GM18508 (cell line): ENCODE results near the gene RSAD1.

Experiments used
- ATAC-seq: cut with Tn5 transposase; IDR thresholded peaks from one replicate; pipeline ENCODE4 v1.9.1; 2021; ENCODE audit warnings: moderate number of reproducible peaks; ENCODE audit not compliant: insufficient read depth, unreplicated experiment

RSAD1 gene

GRCh38 chr17:50517011-50517410 is 38.4 kb downstream of the RSAD1 start:
- ATAC-seq, result no peak

GRCh38 chr17:50517504-50518383 is 39.1 kb downstream of the RSAD1 start:
- ATAC-seq, result no peak

DNA sequence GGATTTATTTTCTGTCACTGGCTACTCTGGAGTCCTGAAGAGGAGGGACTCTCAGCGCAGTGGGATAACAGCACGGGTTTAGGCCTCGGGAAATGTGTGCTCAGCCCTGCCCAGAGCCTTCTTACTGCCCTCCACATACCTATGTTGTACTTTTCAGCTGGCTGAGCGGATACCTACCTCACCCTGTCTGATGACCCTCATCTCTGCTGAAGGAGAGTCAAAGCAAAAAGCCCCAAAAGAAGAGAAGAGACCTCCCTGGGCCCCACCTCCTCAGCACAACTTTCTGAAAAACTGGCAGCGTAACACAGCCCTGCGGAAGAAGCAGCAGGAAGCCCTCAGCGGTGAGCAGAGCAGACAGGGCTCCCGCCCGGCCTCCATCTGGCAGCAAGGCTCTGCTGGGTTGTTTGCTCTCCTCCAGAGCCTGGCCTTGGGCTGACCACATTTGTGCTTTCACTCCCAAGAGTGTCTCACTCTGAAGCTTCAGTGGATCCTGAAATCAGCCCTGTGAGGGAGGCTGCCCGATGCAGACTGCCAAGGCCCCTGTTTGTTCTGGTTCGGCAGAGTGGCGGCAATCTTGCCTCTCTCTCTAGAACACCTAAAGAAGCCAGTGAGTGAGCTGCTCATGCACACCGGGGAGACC is 39.8 kb downstream of the RSAD1 start:
- ATAC-seq, result no peak

GRCh38 chr17:50519141-50519834 is 40.6 kb downstream of the RSAD1 start:
- ATAC-seq, result no peak

DNA sequence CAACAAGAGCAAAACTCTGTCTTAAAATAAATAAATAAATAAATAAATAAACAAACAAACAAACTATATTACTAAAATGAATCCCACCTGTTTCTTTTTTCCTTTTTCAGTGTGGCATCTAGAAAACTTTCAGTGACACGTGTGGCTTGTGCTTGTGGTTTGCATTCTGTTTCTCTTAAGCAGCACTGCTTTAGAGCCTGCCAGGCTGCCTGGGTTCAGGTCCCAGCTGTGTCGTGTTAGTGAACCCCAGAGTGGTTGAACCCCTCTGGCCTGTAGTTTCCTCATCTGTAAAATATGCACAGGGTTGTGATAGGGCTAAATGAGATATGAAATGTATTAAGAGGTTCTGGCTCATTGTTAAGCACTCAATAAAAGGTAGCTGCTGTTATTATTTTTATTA is 41.8 kb downstream of the RSAD1 start:
- no peak for ATAC-seq

GRCh38 chr17:50521514-50521913 is 42.9 kb downstream of the RSAD1 start:
- no peak for ATAC-seq

DNA sequence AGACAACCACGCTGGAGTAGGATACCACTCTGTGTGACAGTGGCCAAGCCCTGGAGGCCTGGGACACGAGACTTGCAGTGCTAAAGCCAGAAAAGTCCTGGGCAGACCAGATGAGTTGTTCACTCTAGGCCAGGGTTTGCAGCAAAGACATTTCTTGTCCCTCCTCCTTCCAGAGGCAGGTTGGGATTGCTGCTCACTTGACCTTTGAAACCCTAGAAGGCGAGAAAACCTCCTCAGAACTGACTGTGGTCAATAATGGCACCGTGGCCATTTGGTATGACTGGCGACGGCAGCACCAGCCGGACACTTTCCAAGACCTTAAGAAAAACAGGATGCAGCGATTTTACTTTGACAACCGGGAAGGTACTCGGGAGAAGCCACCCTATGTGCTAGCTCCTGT is 44.1 kb downstream of the RSAD1 start:
- no peak for ATAC-seq

GRCh38 chr17:50523208-50523607 is 44.5 kb downstream of the RSAD1 start:
- ATAC-seq, result no peak

DNA sequence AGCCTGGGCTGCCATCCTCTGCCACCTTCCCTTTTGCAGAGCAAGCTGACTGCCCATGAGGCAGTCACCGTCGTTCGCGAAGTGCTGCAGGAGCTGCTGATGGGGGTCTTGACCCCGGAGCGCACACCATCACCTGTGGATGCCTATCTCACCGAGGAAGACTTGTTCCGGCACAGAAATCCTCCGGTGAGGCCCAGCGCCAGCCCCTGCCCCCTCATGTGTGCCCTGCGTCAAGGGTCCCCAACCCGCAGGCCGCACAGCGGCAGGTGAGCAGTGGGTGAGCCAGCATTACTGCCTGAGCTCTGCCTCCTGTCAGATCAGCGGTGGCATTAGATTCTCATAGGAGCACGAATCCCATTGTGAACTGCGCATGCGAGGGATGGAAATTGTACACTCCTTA is 46.2 kb downstream of the RSAD1 start:
- no peak for ATAC-seq

- no peak for ATAC-seq
Measured at GRCh38 chr17:50527155-50527762, 48.6 kb downstream of the RSAD1 start.

DNA sequence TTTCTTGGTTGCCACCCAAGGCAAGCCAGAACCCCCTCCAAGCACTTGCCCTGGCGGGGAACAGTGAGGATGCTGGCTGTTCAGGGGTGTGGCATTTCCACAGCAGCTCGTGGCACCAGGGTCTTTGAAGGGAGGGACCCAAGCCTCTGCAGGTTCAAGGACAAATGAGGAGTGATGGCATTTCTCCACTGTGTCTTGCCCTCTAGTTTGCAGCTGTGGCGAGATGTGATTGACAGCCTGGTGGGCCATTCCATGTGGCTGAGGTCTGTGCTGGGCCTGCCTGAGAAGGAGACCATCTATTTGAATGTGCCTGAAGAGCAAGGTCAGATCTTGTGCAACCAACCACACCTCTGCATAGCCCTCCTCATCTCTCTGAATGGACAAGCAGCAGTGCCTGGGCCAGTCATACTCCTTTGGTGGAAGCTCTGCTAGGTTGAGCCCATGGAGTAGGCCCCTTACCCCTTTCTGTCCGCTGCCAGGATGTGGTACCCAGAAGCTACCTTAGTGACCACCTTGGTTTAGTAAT is 49.4 kb downstream of the RSAD1 start:
- no peak for ATAC-seq

DNA sequence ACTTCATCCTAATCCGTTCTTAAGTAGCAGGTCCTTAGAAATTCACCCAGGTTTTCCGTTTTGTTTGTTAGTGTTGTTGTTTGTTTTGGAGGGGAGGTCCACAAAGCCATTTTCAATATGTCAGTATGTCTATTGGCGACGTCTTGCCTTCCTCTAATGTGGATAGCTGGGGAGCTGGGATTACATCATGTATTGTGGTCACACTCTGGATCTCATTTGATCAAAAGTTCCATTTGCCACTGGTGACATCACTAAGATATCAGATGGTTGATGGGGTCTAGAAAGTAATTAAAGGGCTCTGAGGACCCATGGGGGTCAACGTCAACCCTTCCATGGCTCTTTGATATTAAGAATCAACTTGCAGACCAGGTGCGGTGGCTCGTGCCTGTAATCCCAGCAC is 51.2 kb downstream of the RSAD1 start:
- ATAC-seq, result no peak

DNA sequence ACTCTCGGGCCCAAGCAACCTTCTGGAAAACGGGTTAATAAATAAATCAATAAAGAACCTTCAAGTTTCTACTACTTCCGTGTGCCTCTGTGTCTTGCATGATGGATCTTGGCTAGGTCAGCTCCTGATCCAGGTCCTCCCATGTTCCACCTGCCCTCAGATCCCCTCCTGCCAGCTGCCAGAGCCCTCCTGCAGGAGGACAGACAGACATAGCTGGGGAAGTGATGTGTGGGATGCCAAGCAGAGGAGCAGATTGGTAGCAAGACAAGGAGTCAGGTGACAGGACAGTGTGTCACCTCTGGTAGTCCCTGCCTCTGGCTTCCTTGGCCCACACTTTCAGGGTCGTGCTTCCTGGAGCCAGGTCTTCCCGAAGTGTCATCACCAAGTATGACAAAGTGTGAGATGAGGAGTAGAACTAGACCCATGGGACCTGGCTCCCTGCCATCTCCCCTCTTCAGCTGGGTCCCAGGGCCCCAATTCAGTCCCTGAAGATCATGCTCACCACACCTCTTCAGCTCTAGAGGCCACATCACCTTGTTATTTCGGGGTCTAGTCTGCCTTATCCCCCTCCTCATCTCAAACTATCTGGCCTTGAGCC is 52.9 kb downstream of the RSAD1 start:
- ATAC-seq, result no peak

- ATAC-seq, result no peak
Measured at GRCh38 chr17:50532452-50533024, 53.9 kb downstream of the RSAD1 start, which contains the start of gene EPN3. Gene EPN3 (plus strand): TSS chr17:50532735. CDS start chr17:50536557, 3,822 bp downstream.

GRCh38 chr17:50533185-50533584 is 54.5 kb downstream of the RSAD1 start:
- no peak for ATAC-seq

DNA sequence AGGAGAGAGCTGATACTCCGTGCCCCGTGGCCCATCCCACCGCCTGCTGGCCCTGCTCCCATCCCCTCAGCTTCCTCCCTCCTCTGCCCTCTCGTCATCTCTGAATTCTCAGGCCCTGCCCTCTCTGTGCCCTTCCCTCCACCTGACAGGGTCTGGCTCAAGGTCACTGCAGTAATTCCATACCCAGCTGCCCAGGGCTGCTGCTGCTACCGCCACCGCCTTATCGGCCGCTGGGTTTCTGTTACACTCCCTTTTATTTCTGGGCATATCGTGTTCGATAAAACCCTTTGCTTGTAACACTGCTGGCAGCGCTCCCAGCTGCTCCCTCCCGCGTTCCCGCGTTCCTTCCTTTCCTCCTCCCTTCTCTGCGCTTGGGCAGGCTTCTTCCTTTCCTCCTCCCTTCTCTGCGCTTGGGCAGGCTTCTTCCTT is 55.1 kb downstream of the RSAD1 start:
- ATAC-seq, result no peak

- ATAC-seq, result no peak
Measured at GRCh38 chr17:50534222-50534978, 55.7 kb downstream of the RSAD1 start.

- no peak for ATAC-seq
Measured at GRCh38 chr17:50534979-50535326, 56.3 kb downstream of the RSAD1 start.

- no peak for ATAC-seq
Measured at GRCh38 chr17:50535407-50535806, 56.7 kb downstream of the RSAD1 start.
